RWPE2 (cell line): Measurements from ENCODE around the gene STAM2.

Experiments used
- ATAC-seq: fragments of 200-7000 bp; cut with Tn5 transposase; 3 replicates; pipeline ENCODE4 v1.9.1; 2021; ENCODE audit warnings: low read depth
- DNase-seq: peaks from one replicate; pipeline ENCODE4 v3.0.0-alpha.2; 2020; ENCODE audit warnings: low spot score
- H3K27ac ChIP-seq: fragments of 450-650 bp; 2 replicates; pipeline ENCODE4 v1.5.1; 2017; ENCODE audit warnings: mild to moderate bottlenecking; ENCODE audit not compliant: poor library complexity, severe bottlenecking
- H3K27me3 ChIP-seq: fragments of 250-450 bp; sonication (Bioruptor Pico); 2 replicates; pipeline ENCODE4 v1.5.1; 2021; ENCODE audit warnings: mild to moderate bottlenecking, moderate library complexity; ENCODE audit not compliant: insufficient read depth, poor library complexity, severe bottlenecking
- H3K36me3 ChIP-seq: fragments of 250-450 bp; sonication (Bioruptor Pico); 2 replicates; pipeline ENCODE4 v1.5.1; 2020; ENCODE audit warnings: low read depth, mild to moderate bottlenecking, moderate library complexity
- H3K4me1 ChIP-seq: fragments of 250-450 bp; sonication (Bioruptor Pico); 2 replicates; pipeline ENCODE4 v1.5.1; 2021; ENCODE audit warnings: mild to moderate bottlenecking, moderate library complexity; ENCODE audit not compliant: insufficient read depth, poor library complexity, severe bottlenecking
- H3K4me3 ChIP-seq: fragments of 250-450 bp; sonication (Bioruptor Pico); 2 replicates; pipeline ENCODE4 v1.5.1; 2021; ENCODE audit warnings: mild to moderate bottlenecking, moderate library complexity; ENCODE audit not compliant: severe bottlenecking
- H3K9me3 ChIP-seq: fragments of 250-450 bp; sonication (Bioruptor Pico); 2 replicates; pipeline ENCODE4 v1.5.1; 2021; ENCODE audit warnings: mild to moderate bottlenecking, moderate library complexity; ENCODE audit not compliant: severe bottlenecking
- TF ChIP-seq, protein P1 (sequence below): fragments of 450-650 bp; IDR thresholded peaks from one replicate; pipeline ENCODE4 v1.5.1; 2017; ENCODE audit warnings: mild to moderate bottlenecking, moderate library complexity; ENCODE audit not compliant: poor library complexity, severe bottlenecking

The STAM2 gene

GRCh38 chr2:152088006-152088405 lies 87.6 kb downstream of the STAM2 start:
- Histone ChIP-seq H3K27ac (no peak overlapping the region), H3K4me1 (no peaks in the 10 kb centered on the region), H3K4me3 (no peak overlapping the region), H3K9me3 (no peaks in the 10 kb centered on the region), H3K36me3 (no peaks in the 10 kb centered on the region), H3K27me3 (no peaks in the 10 kb centered on the region)
- TF ChIP-seq, protein P1, sequence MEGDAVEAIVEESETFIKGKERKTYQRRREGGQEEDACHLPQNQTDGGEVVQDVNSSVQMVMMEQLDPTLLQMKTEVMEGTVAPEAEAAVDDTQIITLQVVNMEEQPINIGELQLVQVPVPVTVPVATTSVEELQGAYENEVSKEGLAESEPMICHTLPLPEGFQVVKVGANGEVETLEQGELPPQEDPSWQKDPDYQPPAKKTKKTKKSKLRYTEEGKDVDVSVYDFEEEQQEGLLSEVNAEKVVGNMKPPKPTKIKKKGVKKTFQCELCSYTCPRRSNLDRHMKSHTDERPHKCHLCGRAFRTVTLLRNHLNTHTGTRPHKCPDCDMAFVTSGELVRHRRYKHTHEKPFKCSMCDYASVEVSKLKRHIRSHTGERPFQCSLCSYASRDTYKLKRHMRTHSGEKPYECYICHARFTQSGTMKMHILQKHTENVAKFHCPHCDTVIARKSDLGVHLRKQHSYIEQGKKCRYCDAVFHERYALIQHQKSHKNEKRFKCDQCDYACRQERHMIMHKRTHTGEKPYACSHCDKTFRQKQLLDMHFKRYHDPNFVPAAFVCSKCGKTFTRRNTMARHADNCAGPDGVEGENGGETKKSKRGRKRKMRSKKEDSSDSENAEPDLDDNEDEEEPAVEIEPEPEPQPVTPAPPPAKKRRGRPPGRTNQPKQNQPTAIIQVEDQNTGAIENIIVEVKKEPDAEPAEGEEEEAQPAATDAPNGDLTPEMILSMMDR: no peak
- DNase-seq (no peak), ATAC-seq (no peak)

DNA sequence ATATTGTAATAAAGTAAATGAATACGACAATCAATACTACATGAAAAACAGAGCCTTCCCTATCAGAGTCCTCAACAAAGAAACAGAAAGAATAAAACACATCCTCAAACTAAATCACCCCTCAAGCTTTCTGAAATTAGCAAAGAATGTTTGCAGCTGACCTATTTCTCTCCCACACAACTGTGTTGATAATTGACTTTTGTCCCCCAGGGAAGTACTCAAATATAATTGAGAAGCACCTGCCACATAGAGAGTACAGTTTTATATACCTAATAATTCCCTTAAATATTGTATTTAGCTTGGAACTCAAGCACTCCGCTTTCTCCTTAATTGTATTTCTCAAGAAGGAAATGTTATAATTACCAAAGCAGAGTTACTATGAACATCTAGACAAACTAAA lies 89.3 kb downstream of the STAM2 start:
- DNase-seq (no peak), ATAC-seq (no peak)

DNA sequence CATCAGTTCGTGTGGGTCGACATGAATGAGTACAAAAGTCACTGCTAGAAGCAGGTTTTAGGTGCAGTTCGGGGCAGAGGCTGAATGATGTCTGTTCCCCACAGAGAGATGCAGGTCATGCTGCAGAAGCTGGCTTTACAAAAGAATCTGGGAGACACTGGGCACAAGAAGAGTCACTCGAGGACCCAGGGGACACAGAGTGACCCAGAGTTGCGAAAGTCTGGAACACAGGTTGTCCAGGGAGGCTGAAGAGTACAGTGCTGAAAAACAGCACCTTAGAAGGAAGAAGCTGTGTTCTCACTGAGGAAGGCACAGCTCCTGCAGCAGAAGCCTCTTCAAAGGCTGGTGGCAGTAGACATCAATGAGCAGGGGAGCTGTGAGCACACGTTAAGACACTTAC lies 91.5 kb downstream of the STAM2 start:
- Histone ChIP-seq H3K4me1 (no peaks in the 10 kb centered on the region), H3K27me3 (no peaks in the 10 kb centered on the region), H3K4me3 (no peak overlapping the region), H3K27ac (no peak overlapping the region), H3K9me3 (no peaks in the 10 kb centered on the region), H3K36me3 (no peaks in the 10 kb centered on the region)
- TF ChIP-seq, protein P1: no peak
- DNase-seq (no peak), ATAC-seq (no peak)

More for the DNA sequence above, 89.3 kb downstream of the STAM2 start:
- Histone ChIP-seq H3K27me3 (no peaks in the 10 kb centered on the region), H3K4me3 (no peak overlapping the region), H3K27ac (no peak overlapping the region), H3K4me1 (no peaks in the 10 kb centered on the region), H3K36me3 (no peaks in the 10 kb centered on the region), H3K9me3 (no peaks in the 10 kb centered on the region)
- TF ChIP-seq, protein P1: no peak

DNA sequence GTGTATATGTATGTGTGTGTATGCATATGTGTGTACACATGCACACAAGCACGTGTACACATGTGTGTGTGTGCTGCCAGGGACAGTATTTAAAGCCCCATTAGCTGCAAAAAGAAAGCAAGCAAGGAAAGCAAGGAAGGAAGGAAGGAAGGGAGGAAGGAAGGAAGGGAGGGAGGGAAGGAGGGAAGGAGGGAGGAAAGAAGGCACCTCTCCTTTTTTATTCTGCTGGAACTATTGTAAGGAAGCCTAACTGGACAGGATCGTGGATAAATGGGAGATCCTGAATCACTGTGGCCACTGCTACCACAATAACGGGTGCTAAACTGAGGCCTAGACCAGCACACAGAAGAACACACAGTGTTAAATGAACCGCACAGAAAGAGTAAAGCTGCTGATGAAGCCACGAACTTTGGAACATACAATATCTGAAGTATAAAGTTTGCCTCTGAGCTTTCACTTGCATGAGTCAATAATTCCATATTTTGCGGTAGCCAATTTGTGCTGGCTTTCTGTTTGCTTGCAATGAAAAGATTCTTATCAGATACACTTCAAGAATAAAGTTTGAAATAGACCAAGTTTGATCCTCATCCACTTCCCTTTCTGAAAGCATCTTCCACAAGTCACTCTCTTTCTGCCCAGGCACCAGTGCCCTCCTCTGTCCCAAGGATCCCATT lies 92.2 kb downstream of the STAM2 start:
- Histone ChIP-seq H3K4me3 (no peak overlapping the region), H3K27me3 (no peaks in the 10 kb centered on the region), H3K27ac (no peak overlapping the region), H3K9me3 (no peaks in the 10 kb centered on the region), H3K36me3 (no peaks in the 10 kb centered on the region), H3K4me1 (no peaks in the 10 kb centered on the region)
- ATAC-seq: no peak
- no peak for DNase-seq
- TF ChIP-seq, protein P1: no peak

- ATAC-seq (no peak), DNase-seq (no peak)
- Histone ChIP-seq H3K4me1 (no peaks in the 10 kb centered on the region), H3K27ac (no peak overlapping the region), H3K27me3 (no peaks in the 10 kb centered on the region), H3K36me3 (no peaks in the 10 kb centered on the region), H3K9me3 (no peaks in the 10 kb centered on the region), H3K4me3 (no peak overlapping the region)
- TF ChIP-seq, protein P1: no peak
Measured at GRCh38 chr2:152078662-152079061, 96.9 kb downstream of the STAM2 start.
